GM12891 (cell line): Measurements from ENCODE around the gene GSDME.
"Not testable (repeated sequence)": the region's sequence is repeated elsewhere in the genome, so short reads cannot be mapped to it uniquely, and the experiment has no call there.

ENCODE experiments used
- DNase-seq: peaks from one replicate; pipeline ENCODE4 v3.0.0; 2011; ENCODE audit warnings: low spot score; ENCODE audit not compliant: insufficient read length
- FAIRE-seq: peaks from 2 replicates; lab custom pipeline; 2011; peaks lifted over from hg19 to GRCh38; lab: Jason Lieb, UNC
- PAX5 ChIP-seq: IDR thresholded peaks from 2 replicates; pipeline ENCODE4 v1.6.1; 2011; ENCODE audit warnings: low read length, moderate library complexity, mild to moderate bottlenecking; ENCODE audit not compliant: insufficient read depth, severe bottlenecking
- POLR2A ChIP-seq: IDR thresholded peaks from 2 replicates; pipeline ENCODE4 v1.6.1; 2011; ENCODE audit warnings: low read depth, low read length, control low read depth
- POLR2AphosphoS5 ChIP-seq: IDR thresholded peaks from 2 replicates; pipeline ENCODE4 v1.6.1; 2011; ENCODE audit warnings: low read depth, low read length, control low read depth
- POU2F2 ChIP-seq: IDR thresholded peaks from 2 replicates; pipeline ENCODE4 v1.6.1; 2011; ENCODE audit warnings: low read depth, mild to moderate bottlenecking, control low read depth, low read length, moderate library complexity
- SPI1 ChIP-seq: IDR thresholded peaks from 2 replicates; pipeline ENCODE4 v1.6.1; 2011; ENCODE audit warnings: low read depth, low read length, control low read depth
- TAF1 ChIP-seq: IDR thresholded peaks from 2 replicates; pipeline ENCODE4 v1.6.1; 2011; ENCODE audit warnings: low read depth, low read length, control low read depth

The GSDME gene

GRCh38 chr7:24743471-24743870, 13.8 kb downstream of the GSDME start:
- DNase-seq (no peak), FAIRE-seq (no peak)
- TF ChIP-seq PAX5 (no peak), POLR2A (no peak), POU2F2 (no peak), TAF1 (no peak), SPI1 (no peak), POLR2AphosphoS5 (no peak)

GRCh38 chr7:24742506-24743162, 14.6 kb downstream of the GSDME start:
- no peak for TF ChIP-seq PAX5
- no peak for TF ChIP-seq POLR2A
- TF ChIP-seq TAF1 = no peak
- TF ChIP-seq POLR2AphosphoS5 = no peak
- no peak for TF ChIP-seq SPI1
- TF ChIP-seq POU2F2 = no peak
- DNase-seq = no peak
- no peak for FAIRE-seq

GRCh38 chr7:24741679-24742505, 15.4 kb downstream of the GSDME start:
- DNase-seq = no peak
- FAIRE-seq = no peak
- TF ChIP-seq POLR2A (no peak), TAF1 (no peak), POU2F2 (no peak), SPI1 (no peak), POLR2AphosphoS5 (no peak), PAX5 (no peak)

- no peak for DNase-seq
- FAIRE-seq = no peak
- TF ChIP-seq POU2F2 = no peak
- TF ChIP-seq TAF1 = no peak
- no peak for TF ChIP-seq POLR2AphosphoS5
- TF ChIP-seq SPI1 = no peak
- TF ChIP-seq POLR2A = no peak
- TF ChIP-seq PAX5 = no peak
These were observed 16.4 kb downstream of the GSDME start for GRCh38 chr7:24740871-24741270.

DNA sequence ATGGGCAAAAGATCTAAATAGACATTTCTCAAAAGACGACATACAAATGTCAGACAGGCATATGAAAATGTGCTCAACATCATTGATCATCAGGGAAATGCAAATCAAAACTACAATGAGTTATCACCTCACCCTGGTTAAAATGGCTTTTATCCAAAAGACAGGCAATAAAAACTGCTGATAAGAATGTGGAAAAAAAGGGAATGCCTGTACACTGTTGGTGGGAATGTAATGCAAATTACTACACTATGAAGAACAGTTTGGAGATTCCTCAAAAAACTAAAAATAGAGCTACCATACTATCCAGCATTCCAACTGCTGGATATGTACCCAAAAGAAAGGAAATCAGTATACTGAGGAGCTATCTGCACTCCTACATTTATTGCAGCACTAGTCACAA, 18.0 kb downstream of the GSDME start:
- FAIRE-seq (no peak), DNase-seq (no peak)
- TF ChIP-seq TAF1 (no peak), PAX5 (no peak), POLR2AphosphoS5 (no peak), POU2F2 (no peak)

DNA sequence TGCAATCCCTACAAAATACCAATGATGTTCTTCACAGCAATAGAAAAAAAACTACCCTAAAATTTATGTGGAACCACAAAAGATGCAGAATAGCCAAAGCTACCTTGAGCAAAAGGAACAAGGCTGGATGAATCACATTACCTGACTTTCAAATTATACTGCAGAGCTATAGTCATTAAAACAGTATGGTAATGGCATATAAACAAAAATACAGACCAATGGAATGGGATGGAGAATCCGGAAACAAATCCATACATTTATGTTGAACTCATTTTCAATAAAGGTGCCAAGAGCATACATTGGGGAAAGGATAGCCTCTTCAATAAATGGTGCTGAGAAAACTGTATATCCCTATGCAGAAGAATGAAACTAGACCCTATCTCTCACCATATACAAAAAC, 18.7 kb downstream of the GSDME start:
- no peak for DNase-seq
- no peak for FAIRE-seq
- TF ChIP-seq POU2F2 (no peak), SPI1 (no peak), PAX5 (no peak), POLR2AphosphoS5 (no peak), TAF1 (no peak), POLR2A (no peak)

GRCh38 chr7:24737281-24737680, 20.0 kb downstream of the GSDME start:
- TF ChIP-seq POU2F2 = no peak
- TF ChIP-seq POLR2A = no peak
- TF ChIP-seq TAF1 = no peak
- TF ChIP-seq SPI1 = no peak
- TF ChIP-seq PAX5 = no peak
- TF ChIP-seq POLR2AphosphoS5 = no peak
- FAIRE-seq (no peak), DNase-seq (no peak)

DNA sequence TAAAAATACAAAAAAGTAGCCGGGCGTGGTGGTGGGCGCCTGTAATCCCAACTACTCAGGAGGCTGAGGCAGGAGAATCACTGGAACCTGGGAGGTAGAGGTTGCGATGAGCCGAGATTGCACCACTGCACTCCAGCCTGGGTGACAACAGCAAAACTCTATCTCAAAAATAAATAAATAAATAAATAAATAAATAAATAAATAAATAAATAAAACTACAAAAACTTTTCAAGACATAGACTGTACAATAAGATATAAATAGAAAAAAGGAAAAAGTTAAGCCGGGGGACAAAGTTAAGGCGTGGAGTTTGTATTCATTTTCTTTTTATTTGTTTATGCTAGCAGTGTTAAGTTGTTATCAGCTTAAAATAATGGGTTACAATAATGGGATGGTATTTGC, 21.7 kb downstream of the GSDME start:
- DNase-seq, FAIRE-seq: not testable (repeated sequence)

GRCh38 chr7:24734306-24734705, 23.0 kb downstream of the GSDME start:
- no peak for TF ChIP-seq POU2F2
- TF ChIP-seq PAX5 = no peak
- no peak for TF ChIP-seq SPI1
- TF ChIP-seq TAF1 = no peak
- DNase-seq (no peak), FAIRE-seq (no peak)

DNA sequence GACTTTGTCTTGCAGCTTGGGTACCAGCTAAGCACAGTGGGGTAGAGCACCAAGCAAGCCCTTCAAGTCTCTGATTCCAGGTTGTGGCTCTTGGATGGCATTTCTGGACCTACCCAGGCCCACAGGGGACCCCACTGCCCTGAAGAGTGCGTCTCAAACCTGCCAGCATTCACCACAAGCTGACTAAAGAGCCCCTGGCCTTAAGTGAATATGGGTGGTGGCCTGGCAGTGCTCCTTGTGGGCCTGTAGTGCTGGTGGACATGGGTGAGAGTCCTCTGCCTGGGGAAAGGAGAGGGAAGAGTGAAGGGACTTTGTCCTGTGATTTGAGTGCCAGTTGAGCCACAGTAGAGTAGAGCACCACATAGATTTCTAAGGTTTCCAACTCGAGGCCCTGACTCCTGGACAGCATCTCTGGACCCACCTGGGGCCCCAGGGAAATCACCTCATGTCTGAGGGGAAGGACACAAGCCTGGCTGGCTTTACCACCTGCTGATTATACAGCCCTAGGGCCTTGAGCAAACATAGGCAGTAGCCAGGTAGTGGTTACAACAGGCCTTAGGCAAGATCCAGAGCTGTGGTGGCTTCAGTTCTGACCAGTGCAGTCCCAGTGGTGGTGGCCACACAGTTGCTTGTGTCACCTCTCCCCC, 23.7 kb downstream of the GSDME start:
- TF ChIP-seq PAX5 = no peak
- TF ChIP-seq POLR2AphosphoS5 = no peak
- no peak for TF ChIP-seq POLR2A
- TF ChIP-seq POU2F2 = no peak
- no peak for TF ChIP-seq SPI1
- DNase-seq = no peak
- FAIRE-seq = peak; percentile 54
